Measurements from ENCODE around the gene CDC37L1. TPM values are rescaled to one million over a fixed set of nuclear protein-coding genes. Genes with fewer than 3 reads are reported as not detected.

The CDC37L1 gene
- polyA plus RNA-seq, 1 experiment: 13.4 TPM

GRCh38 chr9:4667681-4668080 is 11.7 kb upstream of the CDC37L1 start:
- no peak overlapping the region for H3K4me3 ChIP-seq (ENCODE audit: low read depth, low read length)
- ChIA-PET CTCF (no interaction called here), POLR2A (no interaction called here)
- no peaks in the 10 kb centered on the region; the same call in 1 of the 2 replicates for H3K9me3 ChIP-seq (ENCODE audit: control insufficient read depth, insufficient read depth, low read length)
- no peaks in the 10 kb centered on the region for H3K27me3 ChIP-seq (ENCODE audit: control insufficient read depth, insufficient read depth, low read length)
- no peak for DNase-seq (ENCODE audit: low read depth, low spot score)
- TF ChIP-seq CTCF (IDR thresholded peaks at IDR 0.05; ENCODE audit: low read depth, low read length): no peak
- no peak overlapping the region for H3K27ac ChIP-seq (ENCODE audit: low read depth, low read length)

DNA sequence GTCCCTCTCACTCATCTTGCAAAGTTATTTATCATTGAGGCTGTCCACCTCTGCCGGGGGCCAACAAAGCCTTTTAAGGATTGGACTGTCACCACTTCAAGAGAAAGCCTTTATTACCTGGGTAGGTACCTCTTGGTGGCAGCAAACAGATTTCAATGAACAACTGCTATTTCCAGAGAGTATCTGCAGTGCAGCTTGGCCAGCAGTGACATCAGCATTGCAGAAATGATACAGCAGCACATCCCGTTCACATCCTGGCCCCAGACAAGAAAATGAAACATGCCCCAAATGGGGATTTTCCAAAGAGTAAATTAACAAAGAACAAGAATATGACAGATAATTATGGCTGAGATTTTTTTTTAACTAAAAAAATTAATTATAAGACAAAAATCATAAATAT is 10.8 kb upstream of the CDC37L1 start:
- POLR2A ChIA-PET: no interaction called here
- Histone ChIP-seq H3K9me3 (ENCODE audit: control insufficient read depth, insufficient read depth, low read length) (no peaks in the 10 kb centered on the region), H3K4me3 (ENCODE audit: low read depth, low read length) (no peak overlapping the region), H3K27ac (ENCODE audit: low read depth, low read length) (no peak overlapping the region), H3K27me3 (ENCODE audit: control insufficient read depth, insufficient read depth, low read length) (no peaks in the 10 kb centered on the region)
- DNase-seq (ENCODE audit: low read depth, low spot score): no peak
- TF ChIP-seq CTCF (IDR thresholded peaks at IDR 0.05; ENCODE audit: low read depth, low read length): no peak
- CTCF ChIA-PET: no interaction called here

DNA sequence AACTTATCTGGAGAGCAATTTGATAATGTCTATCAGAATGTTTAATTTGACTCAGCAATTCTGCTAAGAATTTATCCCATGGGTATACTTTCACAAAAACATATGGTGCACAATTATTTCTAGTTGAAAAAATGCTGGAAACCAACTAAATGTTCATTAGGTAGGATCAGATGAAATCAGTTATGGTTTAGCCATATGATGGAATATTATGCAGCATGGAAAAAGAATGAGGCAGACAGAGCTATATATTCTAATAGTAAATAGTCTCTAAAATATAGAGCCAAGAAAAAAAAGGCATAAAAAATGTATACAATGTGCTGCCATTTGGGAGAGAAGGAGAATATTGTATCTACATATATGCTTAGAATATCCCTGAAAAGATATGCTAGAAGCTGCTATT is 9.5 kb upstream of the CDC37L1 start:
- POLR2A ChIA-PET: no interaction called here
- DNase-seq (ENCODE audit: low read depth, low spot score): no peak
- CTCF ChIA-PET: no interaction called here
- Histone ChIP-seq H3K4me3 (ENCODE audit: low read depth, low read length) (no peak overlapping the region), H3K27ac (ENCODE audit: low read depth, low read length) (no peak overlapping the region), H3K9me3 (ENCODE audit: control insufficient read depth, insufficient read depth, low read length) (no peaks in the 10 kb centered on the region), H3K27me3 (ENCODE audit: control insufficient read depth, insufficient read depth, low read length) (no peaks in the 10 kb centered on the region)
- TF ChIP-seq CTCF (IDR thresholded peaks at IDR 0.05; ENCODE audit: low read depth, low read length): no peak

DNA sequence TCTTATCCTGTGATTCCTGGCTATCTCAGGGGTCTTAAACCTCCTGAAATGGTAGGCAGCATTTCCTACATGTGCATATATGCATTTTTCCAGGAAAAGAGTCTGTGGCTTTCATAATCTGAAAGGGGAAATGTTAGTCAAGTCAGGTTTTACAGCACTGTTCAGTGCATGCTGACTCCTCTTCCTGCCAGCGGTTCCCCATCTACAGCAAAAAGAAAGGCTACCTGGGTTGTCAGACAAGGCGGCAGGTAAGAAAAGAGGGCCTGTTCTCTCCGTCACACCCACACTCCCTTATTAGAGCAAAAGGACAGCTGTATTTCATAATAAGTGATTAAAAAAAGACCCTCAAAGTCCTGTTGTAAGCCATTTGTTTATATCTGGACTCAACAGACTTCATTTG is 8.8 kb upstream of the CDC37L1 start:
- Histone ChIP-seq H3K27ac (ENCODE audit: low read depth, low read length) (no peak overlapping the region), H3K4me3 (ENCODE audit: low read depth, low read length) (no peak overlapping the region), H3K27me3 (ENCODE audit: control insufficient read depth, insufficient read depth, low read length) (no peaks in the 10 kb centered on the region), H3K9me3 (ENCODE audit: control insufficient read depth, insufficient read depth, low read length) (no peaks in the 10 kb centered on the region)
- TF ChIP-seq CTCF (IDR thresholded peaks at IDR 0.05; ENCODE audit: low read depth, low read length): no peak
- ChIA-PET CTCF (no interaction called here), POLR2A (no interaction called here)
- DNase-seq (ENCODE audit: low read depth, low spot score): no peak

GRCh38 chr9:4671737-4672136 is 7.6 kb upstream of the CDC37L1 start:
- DNase-seq (ENCODE audit: low read depth, low spot score): no peak
- Histone ChIP-seq H3K4me3 (ENCODE audit: low read depth, low read length) (no peak overlapping the region), H3K9me3 (ENCODE audit: control insufficient read depth, insufficient read depth, low read length) (no peaks in the 10 kb centered on the region), H3K27ac (ENCODE audit: low read depth, low read length) (no peak overlapping the region), H3K27me3 (ENCODE audit: control insufficient read depth, insufficient read depth, low read length) (no peaks in the 10 kb centered on the region)
- CTCF ChIA-PET: interaction anchor here (0.7 kb wide), 1 partner anchor 10 kb away, joined by 3 read pairs; the partner anchor contains the start of gene PLPP6
- no peak for TF ChIP-seq CTCF (IDR thresholded peaks at IDR 0.05; ENCODE audit: low read depth, low read length)
- POLR2A ChIA-PET: interaction anchor here (0.6 kb wide), 1 partner anchor 54 kb away, joined by 3 read pairs; no protein-coding TSS in a partner anchor

Data from AG04450 (cell line).